Measurements from ENCODE around the gene CD7.

- no peak for TF ChIP-seq EZH2 (IDR thresholded peaks at IDR 0.05; ENCODE audit: borderline replicate concordance, low read depth, low read length)
- TF ChIP-seq, protein P1, sequence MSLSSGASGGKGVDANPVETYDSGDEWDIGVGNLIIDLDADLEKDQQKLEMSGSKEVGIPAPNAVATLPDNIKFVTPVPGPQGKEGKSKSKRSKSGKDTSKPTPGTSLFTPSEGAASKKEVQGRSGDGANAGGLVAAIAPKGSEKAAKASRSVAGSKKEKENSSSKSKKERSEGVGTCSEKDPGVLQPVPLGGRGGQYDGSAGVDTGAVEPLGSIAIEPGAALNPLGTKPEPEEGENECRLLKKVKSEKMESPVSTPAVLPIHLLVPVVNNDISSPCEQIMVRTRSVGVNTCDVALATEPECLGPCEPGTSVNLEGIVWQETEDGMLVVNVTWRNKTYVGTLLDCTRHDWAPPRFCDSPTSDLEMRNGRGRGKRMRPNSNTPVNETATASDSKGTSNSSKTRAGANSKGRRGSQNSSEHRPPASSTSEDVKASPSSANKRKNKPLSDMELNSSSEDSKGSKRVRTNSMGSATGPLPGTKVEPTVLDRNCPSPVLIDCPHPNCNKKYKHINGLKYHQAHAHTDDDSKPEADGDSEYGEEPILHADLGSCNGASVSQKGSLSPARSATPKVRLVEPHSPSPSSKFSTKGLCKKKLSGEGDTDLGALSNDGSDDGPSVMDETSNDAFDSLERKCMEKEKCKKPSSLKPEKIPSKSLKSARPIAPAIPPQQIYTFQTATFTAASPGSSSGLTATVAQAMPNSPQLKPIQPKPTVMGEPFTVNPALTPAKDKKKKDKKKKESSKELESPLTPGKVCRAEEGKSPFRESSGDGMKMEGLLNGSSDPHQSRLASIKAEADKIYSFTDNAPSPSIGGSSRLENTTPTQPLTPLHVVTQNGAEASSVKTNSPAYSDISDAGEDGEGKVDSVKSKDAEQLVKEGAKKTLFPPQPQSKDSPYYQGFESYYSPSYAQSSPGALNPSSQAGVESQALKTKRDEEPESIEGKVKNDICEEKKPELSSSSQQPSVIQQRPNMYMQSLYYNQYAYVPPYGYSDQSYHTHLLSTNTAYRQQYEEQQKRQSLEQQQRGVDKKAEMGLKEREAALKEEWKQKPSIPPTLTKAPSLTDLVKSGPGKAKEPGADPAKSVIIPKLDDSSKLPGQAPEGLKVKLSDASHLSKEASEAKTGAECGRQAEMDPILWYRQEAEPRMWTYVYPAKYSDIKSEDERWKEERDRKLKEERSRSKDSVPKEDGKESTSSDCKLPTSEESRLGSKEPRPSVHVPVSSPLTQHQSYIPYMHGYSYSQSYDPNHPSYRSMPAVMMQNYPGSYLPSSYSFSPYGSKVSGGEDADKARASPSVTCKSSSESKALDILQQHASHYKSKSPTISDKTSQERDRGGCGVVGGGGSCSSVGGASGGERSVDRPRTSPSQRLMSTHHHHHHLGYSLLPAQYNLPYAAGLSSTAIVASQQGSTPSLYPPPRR (CRISPR knock-in tag; IDR thresholded peaks at IDR 0.05; ENCODE audit: borderline replicate concordance): no peak
- TF ChIP-seq ARID2 (IDR thresholded peaks at IDR 0.05): no peak
- no peak for TF ChIP-seq CXXC5 (CRISPR knock-in tag; IDR thresholded peaks at IDR 0.05)
- TF ChIP-seq PRMT5 (CRISPR knock-in tag; IDR thresholded peaks at IDR 0.05): no peak
- no peak for TF ChIP-seq SMAD4 (CRISPR knock-in tag; conservative IDR thresholded peaks at IDR 0.05)
- TF ChIP-seq MXI1 (IDR thresholded peaks at IDR 0.05; ENCODE audit: low read depth, low read length): no peak
- no peak for TF ChIP-seq NCOR1 (IDR thresholded peaks at IDR 0.05)
- no peak for TF ChIP-seq UBTF (IDR thresholded peaks at IDR 0.05; ENCODE audit: borderline replicate concordance in 1 of 2, low read depth in 2 of 2, low read length in 2 of 2)
- no peak for TF ChIP-seq HDAC2 (IDR thresholded peaks at IDR 0.05)
- TF ChIP-seq, protein P2, sequence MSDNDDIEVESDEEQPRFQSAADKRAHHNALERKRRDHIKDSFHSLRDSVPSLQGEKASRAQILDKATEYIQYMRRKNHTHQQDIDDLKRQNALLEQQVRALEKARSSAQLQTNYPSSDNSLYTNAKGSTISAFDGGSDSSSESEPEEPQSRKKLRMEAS (CRISPR knock-in tag; IDR thresholded peaks at IDR 0.05): no peak
- TF ChIP-seq, protein P3, sequence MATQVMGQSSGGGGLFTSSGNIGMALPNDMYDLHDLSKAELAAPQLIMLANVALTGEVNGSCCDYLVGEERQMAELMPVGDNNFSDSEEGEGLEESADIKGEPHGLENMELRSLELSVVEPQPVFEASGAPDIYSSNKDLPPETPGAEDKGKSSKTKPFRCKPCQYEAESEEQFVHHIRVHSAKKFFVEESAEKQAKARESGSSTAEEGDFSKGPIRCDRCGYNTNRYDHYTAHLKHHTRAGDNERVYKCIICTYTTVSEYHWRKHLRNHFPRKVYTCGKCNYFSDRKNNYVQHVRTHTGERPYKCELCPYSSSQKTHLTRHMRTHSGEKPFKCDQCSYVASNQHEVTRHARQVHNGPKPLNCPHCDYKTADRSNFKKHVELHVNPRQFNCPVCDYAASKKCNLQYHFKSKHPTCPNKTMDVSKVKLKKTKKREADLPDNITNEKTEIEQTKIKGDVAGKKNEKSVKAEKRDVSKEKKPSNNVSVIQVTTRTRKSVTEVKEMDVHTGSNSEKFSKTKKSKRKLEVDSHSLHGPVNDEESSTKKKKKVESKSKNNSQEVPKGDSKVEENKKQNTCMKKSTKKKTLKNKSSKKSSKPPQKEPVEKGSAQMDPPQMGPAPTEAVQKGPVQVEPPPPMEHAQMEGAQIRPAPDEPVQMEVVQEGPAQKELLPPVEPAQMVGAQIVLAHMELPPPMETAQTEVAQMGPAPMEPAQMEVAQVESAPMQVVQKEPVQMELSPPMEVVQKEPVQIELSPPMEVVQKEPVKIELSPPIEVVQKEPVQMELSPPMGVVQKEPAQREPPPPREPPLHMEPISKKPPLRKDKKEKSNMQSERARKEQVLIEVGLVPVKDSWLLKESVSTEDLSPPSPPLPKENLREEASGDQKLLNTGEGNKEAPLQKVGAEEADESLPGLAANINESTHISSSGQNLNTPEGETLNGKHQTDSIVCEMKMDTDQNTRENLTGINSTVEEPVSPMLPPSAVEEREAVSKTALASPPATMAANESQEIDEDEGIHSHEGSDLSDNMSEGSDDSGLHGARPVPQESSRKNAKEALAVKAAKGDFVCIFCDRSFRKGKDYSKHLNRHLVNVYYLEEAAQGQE (IDR thresholded peaks at IDR 0.05; ENCODE audit: borderline replicate concordance): no peak
- TF ChIP-seq, protein P3 (CRISPR knock-in tag; IDR thresholded peaks at IDR 0.05; ENCODE audit: low read depth): no peak
These were observed 16.0 kb downstream of the CD7 start for GRCh38 chr17:82301300-82301915.

All from K562 (cell line).